OCI-LY7 (cell line): Measurements from ENCODE around the gene RILP. TPM values are rescaled to one million over a fixed set of nuclear protein-coding genes. Genes with fewer than 3 reads are reported as not detected.

Experiments used
- BruUV-seq: library from RNA; stranded (reverse); fragments of 400-500 nt; replicated peaks from 2 replicates; lab custom pipeline; 2021; lab: Mats Ljungman, UMichigan
- CTCF ChIA-PET: fragments of 300-600 bp; sonication (Branson Sonifier 250); formaldehyde crosslinking; loops from one replicate; lab custom pipeline; 2022; ENCODE audit warnings: antibody characterized with exemption; ENCODE audit not compliant: unreplicated experiment; lab: Charles Lee
- POLR2A ChIA-PET: fragments of 300-600 bp; sonication (Branson Sonifier 250); formaldehyde crosslinking; loops from one replicate; lab custom pipeline; 2022; ENCODE audit warnings: antibody characterized with exemption; lab: Charles Lee
- DNase-seq: peaks from one replicate; pipeline ENCODE4 v3.0.0-alpha.2; 2015; ENCODE audit warnings: low spot score
- H2AFZ ChIP-seq: fragments of 200-600 bp; sonication (generic), shearing (Covaris generic); 2 replicates; pipeline ENCODE4 v1.6.1; 2014; ENCODE audit warnings: mild to moderate bottlenecking, antibody characterized with exemption, low read length, moderate library complexity
- H3K27ac ChIP-seq: fragments of 200-600 bp; sonication (generic); 2 replicates; pipeline ENCODE4 v1.5.1; 2014; ENCODE audit warnings: mixed run types, low read depth, mild to moderate bottlenecking, moderate library complexity, low read length, inconsistent platforms; ENCODE audit not compliant: poor library complexity, severe bottlenecking
- H3K36me3 ChIP-seq: fragments of 200-600 bp; sonication (generic); 2 replicates; pipeline ENCODE4 v1.6.1; 2014; ENCODE audit warnings: mild to moderate bottlenecking, antibody characterized with exemption, low read length, moderate library complexity, mixed read lengths; ENCODE audit not compliant: insufficient read depth
- H3K4me1 ChIP-seq: fragments of 200-600 bp; sonication (generic); 2 replicates; pipeline ENCODE4 v1.5.1; 2014; ENCODE audit warnings: mild to moderate bottlenecking, low read length; ENCODE audit not compliant: insufficient read depth, poor library complexity, severe bottlenecking
- H3K4me2 ChIP-seq: fragments of 200-600 bp; sonication (generic); 2 replicates; pipeline ENCODE4 v1.6.1; 2014; ENCODE audit warnings: mild to moderate bottlenecking, low read length
- H3K4me3 ChIP-seq: fragments of 200-600 bp; sonication (generic); 2 replicates; pipeline ENCODE4 v1.5.1; 2014; ENCODE audit warnings: mild to moderate bottlenecking, low read depth, low read length; ENCODE audit not compliant: poor library complexity, severe bottlenecking
- H3K79me2 ChIP-seq: fragments of 200-600 bp; sonication (generic); 2 replicates; pipeline ENCODE4 v1.6.1; 2016; ENCODE audit warnings: low read depth, mild to moderate bottlenecking, low read length, moderate library complexity, mixed read lengths; ENCODE audit not compliant: insufficient read depth
- H3K9me2 ChIP-seq: fragments of 200-600 bp; sonication (generic); 2 replicates; pipeline ENCODE4 v1.6.1; 2016; ENCODE audit warnings: mild to moderate bottlenecking, low read length, mixed read lengths; ENCODE audit not compliant: insufficient read depth
- H3K9me3 ChIP-seq: fragments of 200-600 bp; sonication (generic); 2 replicates; pipeline ENCODE4 v1.6.1; 2014; ENCODE audit warnings: mild to moderate bottlenecking, mixed run types, low read length, mixed read lengths
- H4K20me1 ChIP-seq: fragments of 200-600 bp; sonication (generic); 2 replicates; pipeline ENCODE4 v1.6.1; 2014; ENCODE audit warnings: mild to moderate bottlenecking, antibody characterized with exemption, low read length, moderate library complexity, mixed read lengths; ENCODE audit not compliant: insufficient read depth
- EZH2phosphoT487 ChIP-seq: fragments of 200-600 bp; sonication (generic); IDR thresholded peaks from 2 replicates; pipeline ENCODE4 v1.6.1; 2018; ENCODE audit warnings: low read depth, borderline replicate concordance, mild to moderate bottlenecking, mixed run types, antibody characterized with exemption, low read length, moderate library complexity, mixed read lengths
- intact Hi-C: fragments of 100-400 bp; cut with micrococcal nuclease; formaldehyde crosslinking; loops from one replicate; pipeline ENCODE4 v1.10.0; 2022; ENCODE audit not compliant: unreplicated experiment
- total RNA-seq, 2 experiments: library from RNA; depleted of rRNA in 1 of 2; stranded (reverse); fragments of >200 nt in 1 of 2; shearing (Covaris generic) in 1 of 2; gene quantifications; 2 replicates each; pipeline ENCODE4 v1.2.3, GENCODE V29; 2014 to 2022
- TF ChIP-seq, protein P1 (sequence below): fragments of 200-600 bp; sonication (generic); conservative IDR thresholded peaks from 2 replicates; pipeline ENCODE4 v1.5.1; 2014; ENCODE audit warnings: mild to moderate bottlenecking, antibody characterized with exemption, low read length, moderate library complexity, mixed read lengths

Gene RILP
- total RNA-seq, 2 experiments from 2014 or later: 1.2 to 3.2 TPM

DNA sequence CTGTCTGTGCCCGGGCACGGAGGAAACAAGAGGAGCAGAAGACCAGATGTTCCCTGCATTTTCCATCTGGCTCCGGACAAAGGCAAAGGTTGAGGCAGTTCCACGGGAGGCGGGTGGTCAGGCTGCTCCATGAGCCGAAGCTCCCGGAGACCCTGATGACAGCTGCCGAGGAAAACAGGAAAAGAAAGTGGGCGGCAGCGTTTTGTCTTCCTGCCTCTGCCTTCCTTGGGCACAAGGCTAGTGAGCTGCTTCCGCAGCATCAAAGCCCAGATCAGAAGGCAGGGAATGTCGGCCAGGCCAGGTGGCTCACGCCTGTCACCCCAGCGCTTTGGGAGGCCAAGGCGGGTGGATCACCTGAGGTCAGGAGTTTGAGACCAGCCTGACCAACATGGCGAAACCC is 37.3 kb downstream of the RILP start:
- Histone ChIP-seq H2AFZ (no peak overlapping the region), H3K4me1 (peaks cover 7% of the 10 kb centered on the region), H3K4me2 (no peak overlapping the region), H3K36me3 (peaks cover 9% of the 10 kb centered on the region), H3K4me3 (no peak overlapping the region), H3K79me2 (no peaks in the 10 kb centered on the region), H3K9me3 (no peaks in the 10 kb centered on the region), H3K9me2 (no peaks in the 10 kb centered on the region), H4K20me1 (no peaks in the 10 kb centered on the region), H3K27ac (no peak overlapping the region)
- CTCF ChIA-PET: interaction anchor here (0.6 kb wide), 1 partner anchor 19 kb away, joined by 3 read pairs; no protein-coding TSS in a partner anchor
- TF ChIP-seq, protein P1, sequence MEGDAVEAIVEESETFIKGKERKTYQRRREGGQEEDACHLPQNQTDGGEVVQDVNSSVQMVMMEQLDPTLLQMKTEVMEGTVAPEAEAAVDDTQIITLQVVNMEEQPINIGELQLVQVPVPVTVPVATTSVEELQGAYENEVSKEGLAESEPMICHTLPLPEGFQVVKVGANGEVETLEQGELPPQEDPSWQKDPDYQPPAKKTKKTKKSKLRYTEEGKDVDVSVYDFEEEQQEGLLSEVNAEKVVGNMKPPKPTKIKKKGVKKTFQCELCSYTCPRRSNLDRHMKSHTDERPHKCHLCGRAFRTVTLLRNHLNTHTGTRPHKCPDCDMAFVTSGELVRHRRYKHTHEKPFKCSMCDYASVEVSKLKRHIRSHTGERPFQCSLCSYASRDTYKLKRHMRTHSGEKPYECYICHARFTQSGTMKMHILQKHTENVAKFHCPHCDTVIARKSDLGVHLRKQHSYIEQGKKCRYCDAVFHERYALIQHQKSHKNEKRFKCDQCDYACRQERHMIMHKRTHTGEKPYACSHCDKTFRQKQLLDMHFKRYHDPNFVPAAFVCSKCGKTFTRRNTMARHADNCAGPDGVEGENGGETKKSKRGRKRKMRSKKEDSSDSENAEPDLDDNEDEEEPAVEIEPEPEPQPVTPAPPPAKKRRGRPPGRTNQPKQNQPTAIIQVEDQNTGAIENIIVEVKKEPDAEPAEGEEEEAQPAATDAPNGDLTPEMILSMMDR: no peak
- TF ChIP-seq EZH2phosphoT487: no peak
- DNase-seq: no peak
- intact Hi-C loops: no loop called here
- POLR2A ChIA-PET: interaction anchor here (1.1 kb wide), 1 partner anchor 13 kb away, joined by 3 read pairs; no protein-coding TSS in a partner anchor
- BruUV-seq: no TSS peak

DNA sequence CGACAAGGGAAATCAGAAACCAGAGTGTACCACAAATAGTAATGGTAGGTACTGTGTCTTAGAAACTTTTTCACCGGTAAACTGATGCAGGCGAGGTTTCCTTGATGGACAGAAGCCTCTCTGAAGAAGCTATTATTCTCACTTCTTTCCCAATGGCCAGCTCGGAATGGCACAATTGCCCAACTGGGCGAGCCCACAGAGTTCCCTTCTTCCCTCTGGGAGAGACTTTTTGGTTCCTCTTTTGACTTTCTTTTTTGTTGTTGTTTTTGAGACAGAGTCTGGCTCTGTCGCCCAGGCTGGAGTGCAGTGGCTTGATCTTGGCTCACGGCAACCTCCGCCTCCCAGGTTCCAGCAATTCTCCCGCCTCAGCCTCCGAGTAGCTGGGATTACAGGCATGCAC is 38.0 kb downstream of the RILP start:
- Histone ChIP-seq H2AFZ (no peak overlapping the region), H3K36me3 (peaks cover 9% of the 10 kb centered on the region), H3K79me2 (no peaks in the 10 kb centered on the region), H3K4me1 (peaks cover 14% of the 10 kb centered on the region), H3K27ac (no peak overlapping the region), H3K9me2 (no peaks in the 10 kb centered on the region), H3K9me3 (no peaks in the 10 kb centered on the region), H4K20me1 (no peaks in the 10 kb centered on the region), H3K4me2 (no peak overlapping the region), H3K4me3 (no peak overlapping the region)
- intact Hi-C loops: no loop called here
- TF ChIP-seq, protein P1: no peak
- no peak for TF ChIP-seq EZH2phosphoT487
- no TSS peak for BruUV-seq
- ChIA-PET CTCF (no interaction called here), POLR2A (no interaction called here)
- DNase-seq: no peak

DNA sequence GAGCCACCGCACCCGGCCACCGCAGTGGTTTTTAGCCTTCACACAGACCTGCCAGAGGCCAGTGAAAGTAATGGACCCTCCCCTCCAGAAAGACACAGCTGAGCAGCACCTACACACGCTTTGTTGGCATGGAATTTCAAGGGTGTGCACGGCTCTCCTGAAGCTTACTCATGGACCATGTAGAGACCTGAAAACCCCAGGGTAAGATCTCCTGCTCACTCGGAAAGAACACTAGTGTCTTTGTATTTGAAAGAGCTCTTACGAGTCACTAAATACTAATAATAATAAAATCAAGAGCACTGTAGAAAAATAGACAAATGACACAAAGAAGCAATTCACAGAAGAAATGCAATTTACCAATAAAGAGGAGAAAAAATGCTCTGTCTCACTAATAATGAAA is 41.0 kb downstream of the RILP start:
- no TSS peak for BruUV-seq
- CTCF ChIA-PET: no interaction called here
- intact Hi-C loops: no loop called here

More for the DNA sequence above, 41.0 kb downstream of the RILP start:
- Histone ChIP-seq H3K79me2 (no peaks in the 10 kb centered on the region), H3K9me3 (no peaks in the 10 kb centered on the region), H3K4me2 (no peak overlapping the region), H4K20me1 (no peaks in the 10 kb centered on the region), H3K4me1 (peaks cover 17% of the 10 kb centered on the region), H2AFZ (no peak overlapping the region), H3K36me3 (peaks cover 4% of the 10 kb centered on the region), H3K27ac (no peak overlapping the region), H3K4me3 (no peak overlapping the region), H3K9me2 (no peaks in the 10 kb centered on the region)
- POLR2A ChIA-PET: no interaction called here
- DNase-seq: no peak
- no peak for TF ChIP-seq EZH2phosphoT487
- TF ChIP-seq, protein P1: no peak
